8988T (cell line): Measurements from ENCODE around the gene CCDC154.

Experiments
- DNase-seq: peaks from one replicate; pipeline ENCODE4 v3.0.0; 2011

Gene CCDC154

GRCh38 chr16:1414532-1415260 is 29.7 kb downstream of the CCDC154 start, which contains the start of gene UNKL:
TSS of gene UNKL (minus strand) at chr16:1414704. CDS start at chr16:1414691, 13 bp downstream.
- peak; percentile 80 for DNase-seq

GRCh38 chr16:1413684-1414531 is 30.4 kb downstream of the CCDC154 start:
- peak; percentile 75 for DNase-seq

GRCh38 chr16:1412847-1413246 is 31.5 kb downstream of the CCDC154 start:
- no peak for DNase-seq

DNA sequence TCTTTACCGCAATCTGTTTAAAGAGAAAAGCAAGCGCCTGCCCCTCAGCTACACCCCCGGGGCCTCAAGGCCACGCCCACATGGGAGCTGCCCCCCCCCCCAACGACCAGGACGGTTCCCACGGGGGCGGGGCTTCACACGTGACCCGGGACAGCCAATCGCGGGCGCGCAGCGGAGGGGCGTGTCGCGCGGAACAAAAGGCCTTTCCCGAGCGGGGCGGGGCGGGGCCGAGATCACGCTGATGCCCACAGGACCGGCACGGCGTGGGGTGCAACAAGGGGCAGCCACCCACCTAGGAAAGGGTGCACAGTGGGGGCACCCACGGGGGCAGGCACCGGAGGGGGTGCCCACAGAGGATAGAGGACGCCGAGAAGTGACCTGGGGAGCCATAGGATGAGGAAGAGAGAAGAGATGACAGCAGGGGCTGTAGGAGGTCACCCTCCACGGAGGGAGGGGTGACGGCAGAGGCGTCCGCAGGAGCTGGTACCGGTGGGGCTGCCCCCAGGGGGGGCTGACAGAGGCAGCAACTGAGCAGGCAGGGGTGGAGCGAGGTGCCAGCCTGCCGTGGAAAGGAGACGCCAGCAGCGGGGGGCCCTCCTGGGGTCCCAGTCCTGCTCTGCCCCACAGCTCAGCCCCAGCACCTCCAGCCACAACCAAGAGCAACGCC is 36.1 kb downstream of the CCDC154 start:
- peak; percentile 79 for DNase-seq

DNA sequence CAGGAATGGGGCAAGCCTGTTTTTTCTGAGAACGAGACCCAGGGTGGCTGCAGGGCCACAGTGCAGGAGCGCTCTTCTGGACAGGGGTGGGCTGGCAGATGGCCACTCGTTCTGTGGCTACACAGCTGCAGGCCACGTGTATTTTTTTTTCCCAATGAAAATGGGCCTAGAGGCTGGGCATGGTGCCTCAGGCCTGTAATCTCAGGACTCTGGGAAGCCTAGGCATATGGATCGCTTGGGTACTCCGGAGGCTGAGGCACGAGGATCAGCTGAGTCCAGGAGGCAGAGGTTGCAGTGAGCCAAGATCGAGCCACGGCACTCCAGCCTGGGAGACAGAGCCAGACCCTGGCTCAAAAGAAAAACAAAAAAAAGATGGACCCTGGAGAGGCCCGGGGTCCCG is 36.6 kb downstream of the CCDC154 start:
- no peak for DNase-seq

DNA sequence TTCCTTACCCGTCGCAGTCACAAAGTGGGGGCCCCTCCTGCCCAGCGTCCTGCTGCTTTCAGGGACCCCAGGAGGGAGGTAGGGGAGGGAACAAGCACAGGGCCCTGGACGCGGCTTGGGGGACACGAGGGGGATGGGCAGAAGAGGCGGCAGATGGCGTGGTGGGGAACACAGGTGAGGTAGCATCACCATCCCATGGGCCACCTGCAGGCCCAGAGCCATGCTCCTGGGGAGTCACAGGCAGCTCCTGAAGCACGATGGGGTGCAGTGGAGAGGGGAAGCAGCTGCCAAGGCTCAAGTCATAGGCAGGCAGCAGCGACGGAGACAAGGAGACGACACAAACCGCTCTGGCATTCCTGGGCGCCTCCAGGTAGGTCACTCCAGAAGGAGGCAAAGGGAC is 40.6 kb downstream of the CCDC154 start:
- DNase-seq = no peak

DNA sequence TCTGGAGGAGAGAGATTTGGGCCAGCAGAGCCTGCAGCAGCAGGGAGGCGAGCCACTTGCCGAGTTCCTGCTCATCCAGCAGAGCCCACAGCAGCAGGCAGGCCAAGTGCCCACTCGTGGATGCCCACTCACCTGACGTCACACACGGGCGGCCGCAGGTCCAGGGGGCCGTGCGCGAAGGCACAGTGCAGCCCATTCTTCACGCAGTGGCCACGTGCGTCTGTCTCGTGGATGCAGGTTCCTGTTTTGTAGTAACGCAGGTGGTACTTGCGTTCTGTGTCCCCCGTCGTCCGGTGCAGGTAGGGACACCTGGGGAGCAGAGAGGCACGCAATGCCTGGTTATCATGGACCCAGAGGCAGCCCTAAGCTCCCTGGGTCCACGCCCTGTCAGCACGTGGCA is 41.3 kb downstream of the CCDC154 start:
- no peak for DNase-seq

DNA sequence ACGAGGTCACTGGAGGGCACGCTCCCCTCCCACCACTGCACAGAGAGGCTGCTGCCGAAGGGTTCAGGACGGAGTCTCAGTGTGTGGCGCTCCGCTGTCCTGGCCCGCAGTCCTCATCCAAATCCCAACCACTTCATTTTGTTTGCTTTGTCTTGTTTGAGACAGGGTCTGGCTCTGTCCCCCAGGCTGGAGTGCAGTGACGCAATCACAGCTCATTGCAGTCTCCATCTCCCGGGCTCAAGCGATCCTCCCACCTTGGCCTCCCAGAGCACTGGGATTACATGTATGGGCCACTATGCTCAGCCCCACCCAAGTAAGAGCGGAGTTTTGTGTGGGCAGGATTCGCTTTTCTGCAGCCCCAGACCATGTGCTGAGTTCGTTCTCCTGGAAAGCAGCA is 42.6 kb downstream of the CCDC154 start:
- no peak for DNase-seq

- DNase-seq = no peak
Measured at GRCh38 chr16:1401061-1401757, 43.1 kb downstream of the CCDC154 start.

DNA sequence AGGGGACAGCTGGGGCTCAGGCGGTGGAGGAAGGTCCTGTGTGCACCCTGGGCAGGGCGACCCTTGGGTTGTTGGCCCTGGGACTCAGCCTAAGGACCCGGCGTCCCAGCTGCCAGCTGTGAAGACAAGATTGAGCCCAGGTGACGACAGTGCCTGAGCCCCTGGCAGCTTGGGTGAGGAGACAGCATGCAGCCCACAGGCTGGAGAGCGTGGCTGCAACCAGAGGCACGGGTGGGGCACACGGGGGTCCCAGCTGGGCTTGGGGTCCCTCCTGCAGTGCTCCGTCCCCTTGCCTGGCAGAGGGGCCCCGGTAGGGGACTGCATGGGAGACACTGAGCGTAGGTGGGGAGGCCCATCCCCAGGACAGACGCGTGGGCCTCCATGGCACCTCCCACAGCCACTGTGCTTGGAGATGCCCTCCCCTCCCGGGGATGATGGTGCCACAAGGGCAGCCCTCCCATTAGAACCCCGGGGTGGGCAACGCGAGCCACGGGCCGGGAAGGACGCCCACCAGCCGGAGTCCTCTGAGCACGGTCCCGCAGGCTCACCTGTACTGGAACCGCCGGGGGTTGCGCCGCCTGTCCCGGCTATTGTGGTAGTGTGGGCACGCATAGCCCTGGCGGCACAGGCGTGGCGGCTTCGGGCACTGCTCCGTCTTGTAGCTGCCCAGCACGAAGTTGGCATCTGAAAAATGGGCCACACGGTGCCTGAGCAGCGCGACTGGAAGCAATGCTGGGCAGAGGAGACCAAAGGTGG is 45.4 kb downstream of the CCDC154 start:
- DNase-seq = no peak

GRCh38 chr16:1398351-1398750 is 46.0 kb downstream of the CCDC154 start:
- DNase-seq = no peak

DNA sequence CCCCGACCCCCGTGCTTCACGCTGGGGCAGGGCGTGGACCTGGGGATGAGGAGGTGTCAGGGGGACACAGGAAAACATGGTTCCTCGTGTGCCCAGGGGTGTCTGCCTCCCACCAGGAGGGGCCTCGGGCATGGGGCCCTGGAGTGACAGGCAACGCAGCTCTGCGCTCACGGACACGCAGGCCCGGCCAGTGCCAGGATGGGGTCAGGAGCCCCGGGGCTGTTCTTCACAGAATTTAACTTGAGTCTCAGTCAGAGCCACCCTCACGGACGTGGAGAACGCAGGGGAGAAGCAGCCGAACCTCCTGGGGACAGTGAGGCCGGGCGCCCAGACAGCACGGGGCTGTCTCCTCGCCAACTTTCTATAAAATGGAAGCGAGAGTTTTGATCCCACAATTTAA is 46.6 kb downstream of the CCDC154 start:
- DNase-seq = no peak

DNA sequence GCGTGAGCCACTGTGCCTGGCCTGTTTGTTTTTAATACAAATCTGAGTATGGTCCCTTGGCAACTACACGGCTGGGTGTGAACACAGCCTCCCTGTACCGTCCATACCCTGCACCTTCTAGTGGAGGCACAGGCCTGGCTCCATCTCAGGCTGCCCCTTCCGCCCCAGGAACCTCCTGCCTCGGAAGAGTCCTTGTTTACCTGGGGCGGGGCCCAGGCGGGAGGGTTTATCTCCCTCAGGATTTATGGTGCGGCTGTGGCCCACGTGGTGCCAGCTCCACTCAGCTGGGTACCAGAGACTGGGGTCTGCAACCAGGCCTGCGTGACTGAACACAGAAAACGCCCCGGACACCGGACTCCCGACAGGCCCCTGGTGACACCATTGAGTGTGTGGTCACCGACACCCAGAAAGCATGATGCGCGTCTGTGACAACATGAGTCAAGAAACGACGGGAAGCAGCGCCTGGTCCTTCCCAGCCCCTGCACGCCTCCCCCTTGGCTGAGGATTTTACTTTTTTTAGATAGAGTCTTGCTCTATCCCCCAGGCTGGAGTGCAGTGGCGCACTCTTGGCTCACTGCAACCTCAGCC is 48.8 kb downstream of the CCDC154 start:
- DNase-seq = no peak

GRCh38 chr16:1394367-1394951 is 49.9 kb downstream of the CCDC154 start:
- DNase-seq = no peak

DNA sequence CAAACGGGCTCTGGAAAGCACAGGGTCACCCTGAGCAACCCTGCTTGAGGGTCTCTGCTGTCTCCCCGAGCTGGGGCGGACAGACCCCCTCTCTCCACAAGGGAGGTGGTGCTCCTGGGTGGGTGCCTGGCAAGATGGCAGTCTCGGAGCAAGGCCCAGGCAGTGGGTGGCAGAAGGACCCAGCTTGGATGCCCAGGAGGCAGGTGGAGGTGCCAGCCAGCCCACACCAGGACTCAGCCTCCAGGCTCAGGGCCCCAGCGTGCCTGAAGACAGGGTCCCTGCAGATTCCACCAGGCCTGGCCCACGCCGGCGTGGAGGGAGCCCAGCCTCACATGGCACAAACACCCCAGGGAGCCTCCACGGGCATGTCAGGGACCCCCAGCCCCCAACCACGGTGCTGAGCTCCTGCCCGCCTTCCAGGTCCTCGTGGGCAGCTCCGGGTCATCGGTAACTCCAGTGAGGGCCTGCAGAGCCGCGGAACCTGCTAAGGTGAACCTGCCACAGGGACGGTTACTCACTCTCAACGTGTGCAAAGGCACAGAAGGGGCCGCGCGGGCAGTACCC is 50.7 kb downstream of the CCDC154 start:
- no peak for DNase-seq

- DNase-seq = no peak
Measured at GRCh38 chr16:1392826-1393225, 51.5 kb downstream of the CCDC154 start.

GRCh38 chr16:1390239-1390779 is 54.0 kb downstream of the CCDC154 start:
- no peak for DNase-seq

- DNase-seq = no peak
Measured at GRCh38 chr16:1389762-1390161, 54.6 kb downstream of the CCDC154 start.

GRCh38 chr16:1387331-1387730 is 57.0 kb downstream of the CCDC154 start:
- no peak for DNase-seq

DNA sequence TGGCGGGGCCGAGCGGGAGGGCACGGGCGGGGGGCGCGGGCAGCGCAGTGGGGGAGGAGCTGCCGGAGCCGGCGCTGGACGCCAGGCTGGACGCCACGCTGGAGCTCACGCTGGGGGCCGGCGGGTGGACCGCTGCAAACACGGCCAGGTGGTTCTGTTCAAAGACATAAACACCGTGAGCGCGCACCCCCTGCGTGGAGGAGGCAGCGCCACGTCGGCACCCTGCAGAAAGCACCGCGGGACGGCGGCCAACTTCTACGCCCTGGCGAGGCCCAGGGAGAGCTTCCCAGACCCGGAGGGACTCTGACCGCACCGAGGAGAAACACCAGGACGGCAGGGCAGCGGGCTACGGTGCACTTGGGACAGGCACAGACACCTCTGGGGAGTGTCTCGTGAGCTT is 59.1 kb downstream of the CCDC154 start:
- DNase-seq = no peak
